ENCODE data around the gene HYI. TPM values are rescaled to one million over a fixed set of nuclear protein-coding genes. Genes with fewer than 3 reads are reported as not detected.

HYI gene
- total RNA-seq, 1 experiment from 2014 or later: 89.8 TPM

GRCh38 chr1:43452789-43453441, 816 bp downstream of the HYI start:
- peak overlapping the region; percentile 61 for H3K9ac ChIP-seq (ENCODE audit: low read length)
- intact Hi-C loops (cut with micrococcal nuclease): loop anchor here (5.0 kb wide), 1 partner anchor 69 kb away; no protein-coding TSS in a partner anchor
- ATAC-seq (peak; percentile 17), DNase-seq (peak; percentile 40)
- no peak for TF ChIP-seq EZH2 (IDR thresholded peaks at IDR 0.05; ENCODE audit: low read length, unreplicated experiment)
- TF ChIP-seq EZH2phosphoT487 (IDR thresholded peaks at IDR 0.05; ENCODE audit: borderline replicate concordance, low read length): no peak
- no peak for TF ChIP-seq CTCF (conservative IDR thresholded peaks at IDR 0.05; ENCODE audit: low read depth, low read length)
- peak overlapping the region; percentile 71 for H3K27ac ChIP-seq (ENCODE audit: low read length)
- TSS peak; percentile 39 for BruUV-seq (replicated peaks)
- CTCF ChIA-PET: interaction anchor here (0.7 kb wide), 1 partner anchor 200 kb away, joined by 4 read pairs; no protein-coding TSS in a partner anchor
- H3K27me3 ChIP-seq (ENCODE audit: low read length): no peaks in the 10 kb centered on the region
- peak overlapping the region; percentile 62 for H3K4me3 ChIP-seq (ENCODE audit: low read length)
- no peaks in the 10 kb centered on the region for H4K20me1 ChIP-seq (ENCODE audit: low read length)
- H3F3A ChIP-seq (ENCODE audit: low read length, unreplicated experiment): no peaks in the 10 kb centered on the region
- H3K9me3 ChIP-seq (ENCODE audit: low read length): no peaks in the 10 kb centered on the region
- peak overlapping the region; percentile 82 for H3K4me2 ChIP-seq (ENCODE audit: low read length)
- H3K36me3 ChIP-seq (ENCODE audit: low read depth, low read length): peaks cover 23% of the 10 kb centered on the region; the same call in 1 of the 2 replicates
- POLR2A ChIA-PET (ENCODE audit: unreplicated experiment): no interaction called here
- H3K79me2 ChIP-seq (ENCODE audit: low read length): peaks cover 18% of the 10 kb centered on the region
- H3K4me1 ChIP-seq (ENCODE audit: insufficient read depth, low read length): peaks cover 29% of the 10 kb centered on the region
- peak overlapping the region; percentile 54; the same call in 1 of the 2 replicates for H2AFZ ChIP-seq (ENCODE audit: low read length)
- H3K9me2 ChIP-seq (replicated peaks; ENCODE audit: low read length): no peaks in the 10 kb centered on the region

- intact Hi-C loops (cut with micrococcal nuclease): loop anchor here (5.0 kb wide), 1 partner anchor 70 kb away; no protein-coding TSS in a partner anchor
- no peak overlapping the region for H3K9ac ChIP-seq (ENCODE audit: low read length)
- H3K4me2 ChIP-seq (ENCODE audit: low read length): 0 out of 2 replicates have a peak overlapping the region, but pooled peaks have one; percentile 12
- no peak overlapping the region for H3K27ac ChIP-seq (ENCODE audit: low read length)
- no peak for TF ChIP-seq EZH2 (IDR thresholded peaks at IDR 0.05; ENCODE audit: low read length, unreplicated experiment)
- TF ChIP-seq EZH2phosphoT487 (IDR thresholded peaks at IDR 0.05; ENCODE audit: borderline replicate concordance, low read length): no peak
- TF ChIP-seq CTCF (conservative IDR thresholded peaks at IDR 0.05; ENCODE audit: low read depth, low read length): no peak
- DNase-seq (no peak), ATAC-seq (no peak)
- no TSS peak for BruUV-seq (replicated peaks)
- H3K79me2 ChIP-seq (ENCODE audit: low read length): peaks cover 18% of the 10 kb centered on the region
- H3F3A ChIP-seq (ENCODE audit: low read length, unreplicated experiment): no peaks in the 10 kb centered on the region
- no peaks in the 10 kb centered on the region for H3K9me3 ChIP-seq (ENCODE audit: low read length)
- no peaks in the 10 kb centered on the region for H3K9me2 ChIP-seq (replicated peaks; ENCODE audit: low read length)
- H3K4me3 ChIP-seq (ENCODE audit: low read length): no peak overlapping the region
- ChIA-PET CTCF (no interaction called here), POLR2A (ENCODE audit: unreplicated experiment) (no interaction called here)
- H3K27me3 ChIP-seq (ENCODE audit: low read length): no peaks in the 10 kb centered on the region
- H2AFZ ChIP-seq (ENCODE audit: low read length): no peak overlapping the region
- H4K20me1 ChIP-seq (ENCODE audit: low read length): no peaks in the 10 kb centered on the region
- H3K4me1 ChIP-seq (ENCODE audit: insufficient read depth, low read length): peaks cover 29% of the 10 kb centered on the region
- peaks cover 30% of the 10 kb centered on the region; the same call in 1 of the 2 replicates for H3K36me3 ChIP-seq (ENCODE audit: low read depth, low read length)
Measured at GRCh38 chr1:43451701-43452532, 1.8 kb downstream of the HYI start.
